Left lung (tissue), 10 donors: ENCODE data around the gene GAS2. TPM values are rescaled to one million over a fixed set of nuclear protein-coding genes. Genes with fewer than 3 reads are reported as not detected.

ENCODE experiments used
- ATAC-seq: fragments of 200-7000 bp; cut with Tn5 transposase; one replicate; pipeline ENCODE4 v1.9.1; 2020; ENCODE audit warnings: moderate library complexity
- DNase-seq, 4 donors: peaks; one replicate each; pipeline ENCODE4 v3.0.0-alpha.2; 2013 to 2020
- H3K27ac ChIP-seq, 2 donors: fragments of 200-600 bp; sonication (generic) in 1 of 2; one replicate each; pipeline versions ENCODE4 v1.5.0 to v1.8.0; 2020 to 2021
- H3K27me3 ChIP-seq, 2 donors: fragments of 200-600 bp; sonication (generic) in 1 of 2; one replicate each; pipeline versions ENCODE4 v1.5.0 to v1.8.0; 2020 to 2021
- H3K36me3 ChIP-seq, 2 donors: fragments of 200-600 bp; sonication (generic) in 1 of 2; one replicate each; pipeline versions ENCODE4 v1.5.0 to v1.8.0; 2020 to 2021
- H3K4me1 ChIP-seq, 2 donors: fragments of 200-600 bp; one replicate each; pipeline ENCODE4 v1.8.0; 2021
- H3K4me3 ChIP-seq, 2 donors: fragments of 200-600 bp; sonication (generic) in 1 of 2; one replicate each; pipeline versions ENCODE4 v1.5.0 to v1.8.0; 2020 to 2021; ENCODE audit warnings: mild to moderate bottlenecking in 1 of 2
- H3K9me3 ChIP-seq, 2 donors: fragments of 200-600 bp; sonication (generic) in 1 of 2; one replicate each; pipeline versions ENCODE4 v1.5.0 to v1.8.0; 2020 to 2021
- CTCF ChIP-seq, 2 donors: fragments of 200-600 bp; sonication (generic) in 1 of 2; IDR thresholded peaks; one replicate each; pipeline versions ENCODE4 v1.5.0 to v1.8.0; 2021; ENCODE audit warnings: antibody characterized with exemption in 2 of 2
- intact Hi-C, 2 donors: fragments of 100-400 bp; cut with DNase I; formaldehyde crosslinking; loops; one replicate each; pipeline versions ENCODE4 v1.11.2 to v1.14.2; 2022
- polyA plus RNA-seq, 6 donors: library from polyadenylated mRNA; unstranded; fragments of 120-200 nt; gene quantifications; one replicate each; pipeline ENCODE4 v1.2.1, GENCODE V29; 2013; ENCODE audit not compliant: insufficient read length in 6 of 6
- total RNA-seq, 2 donors: library from RNA; stranded (reverse); fragmentation: NEBNext Ultra II Directional; extraction: Animal tissue kit (Norgen Biotek cat#: 25700); gene quantifications; one replicate each; pipeline ENCODE4 v1.2.1, GENCODE V29; 2021
- donor health status: DM: no; HTN: yes; CAD: no.
- donor health status: DM: no; HTN: no; CAD: no.

Gene GAS2
- total and polyA plus RNA-seq, 8 donors = 0.96 to 12.0 (median 9.7) TPM

GRCh38 chr11:22795914-22796313 lies 129.5 kb downstream of the GAS2 start:
- Histone ChIP-seq H3K27me3 (no peaks in the 10 kb centered on the region), H3K9me3 (no peaks in the 10 kb centered on the region), H3K4me1 (no peaks in the 10 kb centered on the region), H3K4me3 (no peak overlapping the region), H3K36me3 (no peaks in the 10 kb centered on the region), H3K27ac (no peak overlapping the region)
- no peak for TF ChIP-seq CTCF (IDR thresholded peaks at IDR 0.05)
- intact Hi-C loops = no loop called here
- DNase-seq = no peak
- no peak for ATAC-seq

GRCh38 chr11:22797047-22797446 lies 130.6 kb downstream of the GAS2 start:
- intact Hi-C loops = no loop called here
- Histone ChIP-seq H3K4me1 (no peaks in the 10 kb centered on the region), H3K27me3 (no peaks in the 10 kb centered on the region), H3K27ac (no peak overlapping the region), H3K9me3 (no peaks in the 10 kb centered on the region), H3K4me3 (no peak overlapping the region), H3K36me3 (no peaks in the 10 kb centered on the region)
- no peak for TF ChIP-seq CTCF (IDR thresholded peaks at IDR 0.05)
- DNase-seq (no peak), ATAC-seq (no peak)

GRCh38 chr11:22798901-22799300 lies 132.5 kb downstream of the GAS2 start:
- Histone ChIP-seq H3K4me1 (no peaks in the 10 kb centered on the region), H3K36me3 (no peaks in the 10 kb centered on the region), H3K27me3 (no peaks in the 10 kb centered on the region), H3K27ac (no peak overlapping the region), H3K4me3 (no peak overlapping the region), H3K9me3 (no peaks in the 10 kb centered on the region)
- no peak for DNase-seq
- intact Hi-C loops = no loop called here
- ATAC-seq = no peak
- TF ChIP-seq CTCF (IDR thresholded peaks at IDR 0.05) = no peak

GRCh38 chr11:22800482-22800881 lies 134.1 kb downstream of the GAS2 start:
- DNase-seq = no peak
- intact Hi-C loops = no loop called here
- Histone ChIP-seq H3K27me3 (no peaks in the 10 kb centered on the region), H3K4me3 (no peak overlapping the region), H3K4me1 (no peaks in the 10 kb centered on the region), H3K9me3 (no peaks in the 10 kb centered on the region), H3K36me3 (no peaks in the 10 kb centered on the region), H3K27ac (no peak overlapping the region)
- no peak for ATAC-seq
- TF ChIP-seq CTCF (IDR thresholded peaks at IDR 0.05) = no peak

- no peaks in the 10 kb centered on the region for H3K27me3 ChIP-seq
- ATAC-seq (no peak), DNase-seq (no peak)
- TF ChIP-seq CTCF (IDR thresholded peaks at IDR 0.05) = no peak
- H3K4me1 ChIP-seq = no peaks in the 10 kb centered on the region
- H3K9me3 ChIP-seq = no peaks in the 10 kb centered on the region
- intact Hi-C loops = no loop called here
- no peak overlapping the region for H3K4me3 ChIP-seq
- H3K27ac ChIP-seq = no peak overlapping the region
- no peaks in the 10 kb centered on the region for H3K36me3 ChIP-seq
Measured at GRCh38 chr11:22802861-22803260, 136.4 kb downstream of the GAS2 start.
